ENCODE data around the gene POLR1D.
"Not testable (repeated sequence)": the region's sequence is repeated elsewhere in the genome, so short reads cannot be mapped to it uniquely, and the experiment has no call there.

The POLR1D gene

GRCh38 chr13:27617881-27618321 is 3.8 kb upstream of the POLR1D start:
- DNase-seq (ENCODE audit: low spot score) = no peak

GRCh38 chr13:27619093-27619727 is 2.5 kb upstream of the POLR1D start:
- DNase-seq (ENCODE audit: low spot score) = no peak

- DNase-seq (ENCODE audit: low spot score) = peak; percentile 22
Measured at GRCh38 chr13:27619728-27620376, 1.8 kb upstream of the POLR1D start.

GRCh38 chr13:27620377-27621115 is 1.1 kb upstream of the POLR1D start, which contains the start of gene LNX2:
Gene LNX2, minus strand, starts transcription at chr13:27620529. Its CDS starts 38,826 bp downstream, at chr13:27581703.
- DNase-seq (ENCODE audit: low spot score) = peak; percentile 97

- peak; percentile 45 for DNase-seq (ENCODE audit: low spot score)
Measured at GRCh38 chr13:27621116-27621365, 651 bp upstream of the POLR1D start.

GRCh38 chr13:27622102-27622820 is 569 bp downstream of the POLR1D start:
- no peak for DNase-seq (ENCODE audit: low spot score)

- DNase-seq (ENCODE audit: low spot score) = no peak
Measured at GRCh38 chr13:27622881-27623280, 1.2 kb downstream of the POLR1D start.

- DNase-seq (ENCODE audit: low spot score) = no peak
Measured at GRCh38 chr13:27624071-27624470, 2.4 kb downstream of the POLR1D start.

GRCh38 chr13:27625839-27626238 is 4.1 kb downstream of the POLR1D start:
- no peak for DNase-seq (ENCODE audit: low spot score)

- no peak for DNase-seq (ENCODE audit: low spot score)
Measured at GRCh38 chr13:27627380-27627779, 5.7 kb downstream of the POLR1D start.

GRCh38 chr13:27628081-27628480 is 6.4 kb downstream of the POLR1D start:
- no peak for DNase-seq (ENCODE audit: low spot score)

- not testable (repeated sequence) for DNase-seq (ENCODE audit: low spot score)
Measured at GRCh38 chr13:27628766-27629165, 7.1 kb downstream of the POLR1D start.

GRCh38 chr13:27631156-27631555 is 9.5 kb downstream of the POLR1D start:
- DNase-seq (ENCODE audit: low spot score) = no peak

GRCh38 chr13:27631665-27632064 is 10.0 kb downstream of the POLR1D start:
- DNase-seq (ENCODE audit: low spot score) = no peak

- no peak for DNase-seq (ENCODE audit: low spot score)
Measured at GRCh38 chr13:27632214-27632613, 10.5 kb downstream of the POLR1D start.

GRCh38 chr13:27632648-27633047 is 11.0 kb downstream of the POLR1D start:
- no peak for DNase-seq (ENCODE audit: low spot score)

- no peak for DNase-seq (ENCODE audit: low spot score)
Measured at GRCh38 chr13:27634231-27634630, 12.5 kb downstream of the POLR1D start.

- DNase-seq (ENCODE audit: low spot score) = no peak
Measured at GRCh38 chr13:27634791-27635190, 13.1 kb downstream of the POLR1D start.

- DNase-seq (ENCODE audit: low spot score) = no peak
Measured at GRCh38 chr13:27635266-27635665, 13.6 kb downstream of the POLR1D start.

GRCh38 chr13:27636589-27637288 is 15.0 kb downstream of the POLR1D start:
- DNase-seq (ENCODE audit: low spot score) = no peak

GRCh38 chr13:27637289-27637626 is 15.6 kb downstream of the POLR1D start:
- no peak for DNase-seq (ENCODE audit: low spot score)

- DNase-seq (ENCODE audit: low spot score) = no peak
Measured at GRCh38 chr13:27638001-27638400, 16.3 kb downstream of the POLR1D start.

Data from putamen (tissue), 1 donor.